IPS-18a (cell line): ENCODE measurements around the gene HEYL.
"Not testable (repeated sequence)": the region's sequence is repeated elsewhere in the genome, so short reads cannot be mapped to it uniquely, and the experiment has no call there.

Experiments used
- H3K27ac ChIP-seq: one replicate; pipeline ENCODE4 v1.5.1; 2013; ENCODE audit warnings: low read length
- H3K27me3 ChIP-seq: one replicate; pipeline ENCODE4 v1.6.1; 2013; ENCODE audit warnings: mild to moderate bottlenecking, low read length; ENCODE audit not compliant: control insufficient read depth, insufficient read depth
- H3K36me3 ChIP-seq: one replicate; pipeline ENCODE4 v1.6.1; 2013; ENCODE audit warnings: low read depth, low read length; ENCODE audit not compliant: control insufficient read depth
- H3K4me1 ChIP-seq: one replicate; pipeline ENCODE4 v1.6.1; 2013; ENCODE audit warnings: low read depth, low read length; ENCODE audit not compliant: control insufficient read depth
- H3K4me3 ChIP-seq: one replicate; pipeline ENCODE4 v1.5.1; 2013; ENCODE audit warnings: low read length
- H3K9ac ChIP-seq: one replicate; pipeline ENCODE4 v1.6.1; 2013; ENCODE audit warnings: mild to moderate bottlenecking, low read length, moderate library complexity
- H3K9me3 ChIP-seq: one replicate; pipeline ENCODE4 v1.6.1; 2013; ENCODE audit warnings: low read depth, low read length; ENCODE audit not compliant: control insufficient read depth

HEYL gene

DNA sequence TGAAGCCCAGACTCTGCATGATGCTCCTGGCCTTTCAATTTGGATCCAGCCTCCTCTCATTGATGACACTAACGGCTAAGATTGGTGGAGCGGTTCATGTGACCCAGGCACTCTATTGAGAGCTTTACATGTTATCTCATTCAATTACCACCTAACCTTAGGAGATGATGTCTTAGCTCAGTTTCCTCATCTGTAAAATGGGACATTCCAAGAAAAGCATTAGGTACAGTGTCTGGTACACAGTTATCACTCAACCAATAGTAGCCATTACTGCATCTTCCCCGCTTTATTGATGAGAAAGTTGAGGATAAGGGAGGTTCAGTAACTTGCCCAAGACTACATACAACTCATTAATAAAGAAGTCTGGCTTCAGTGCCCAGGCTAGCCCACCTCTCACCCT, 17.0 kb downstream of the HEYL start:
- no peak overlapping the region for H3K4me3 ChIP-seq
- H3K36me3 ChIP-seq, result no peaks in the 10 kb centered on the region
- no peaks in the 10 kb centered on the region for H3K9me3 ChIP-seq
- no peaks in the 10 kb centered on the region for H3K27me3 ChIP-seq
- no peak overlapping the region for H3K9ac ChIP-seq
- no peak overlapping the region for H3K27ac ChIP-seq
- H3K4me1 ChIP-seq, result no peaks in the 10 kb centered on the region

GRCh38 chr1:39620659-39621165, 18.7 kb downstream of the HEYL start:
- H3K27ac ChIP-seq, result no peak overlapping the region
- H3K27me3 ChIP-seq, result peaks cover 4% of the 10 kb centered on the region
- H3K4me3 ChIP-seq, result no peak overlapping the region
- no peaks in the 10 kb centered on the region for H3K9me3 ChIP-seq
- H3K9ac ChIP-seq, result no peak overlapping the region
- no peaks in the 10 kb centered on the region for H3K4me1 ChIP-seq
- H3K36me3 ChIP-seq, result no peaks in the 10 kb centered on the region

DNA sequence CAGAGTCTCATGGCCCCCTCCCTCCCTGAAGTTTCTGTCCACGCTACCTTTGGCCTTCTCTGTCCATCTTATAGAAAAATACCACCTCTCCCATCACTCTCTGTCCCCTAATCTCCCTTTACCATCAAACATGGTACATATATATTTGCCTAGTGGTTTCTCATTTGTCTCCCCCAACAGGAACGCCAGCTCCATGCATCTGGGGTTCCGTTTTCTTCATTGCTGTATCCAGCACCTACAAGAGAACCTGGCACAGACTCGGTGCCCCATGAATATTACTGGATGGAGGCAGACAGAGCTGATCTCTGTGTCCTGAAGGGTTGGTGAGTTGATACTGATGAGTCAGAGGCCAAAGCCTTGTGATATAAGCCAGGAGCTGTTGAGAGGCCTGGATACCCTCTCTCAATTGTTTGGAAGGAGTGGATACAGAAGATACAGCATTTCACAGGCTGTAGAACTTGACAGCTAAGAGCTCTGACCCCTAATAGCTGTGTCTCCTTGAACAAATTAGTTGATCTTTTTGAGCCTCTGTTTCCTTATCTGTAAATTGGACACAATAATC, 21.9 kb downstream of the HEYL start:
- Histone ChIP-seq H3K27me3 (peaks cover 4% of the 10 kb centered on the region), H3K4me3 (no peak overlapping the region)

DNA sequence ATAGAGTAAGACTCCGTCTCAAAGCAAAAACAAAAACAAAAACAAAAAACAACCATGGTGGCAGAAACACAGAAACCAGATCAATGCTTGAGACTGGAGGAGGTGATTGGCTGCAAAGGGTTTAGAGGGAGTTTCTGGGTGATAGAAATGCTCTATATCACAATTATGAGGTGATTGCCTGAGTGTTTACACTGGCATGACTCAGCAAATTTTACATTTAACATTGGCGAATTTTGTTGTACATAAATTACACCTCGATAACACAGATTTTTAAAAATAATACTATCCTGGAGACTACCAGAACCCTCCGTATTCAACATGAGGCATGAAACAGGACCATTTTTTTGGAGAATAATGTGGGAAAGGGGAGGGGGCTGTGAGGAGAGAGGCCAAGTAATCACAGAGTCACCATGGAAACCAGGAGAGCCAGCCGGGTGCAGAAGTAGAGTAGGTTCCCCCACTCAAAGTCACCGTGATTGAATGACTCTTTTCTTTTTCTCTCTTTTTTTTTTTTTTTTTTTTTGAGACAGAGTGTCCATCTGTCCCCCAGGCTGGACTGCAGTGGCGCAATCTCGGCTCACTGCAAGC, 24.3 kb downstream of the HEYL start:
- H3K36me3 ChIP-seq, result no peaks in the 10 kb centered on the region
- no peaks in the 10 kb centered on the region for H3K4me1 ChIP-seq
- H3K27ac ChIP-seq, result no peak overlapping the region
- H3K4me3 ChIP-seq, result no peak overlapping the region
- no peaks in the 10 kb centered on the region for H3K9me3 ChIP-seq
- H3K27me3 ChIP-seq, result peaks cover 13% of the 10 kb centered on the region
- no peak overlapping the region for H3K9ac ChIP-seq

More for the DNA sequence above, 21.9 kb downstream of the HEYL start:
- H3K36me3 ChIP-seq, result no peaks in the 10 kb centered on the region
- no peaks in the 10 kb centered on the region for H3K9me3 ChIP-seq
- no peak overlapping the region for H3K27ac ChIP-seq
- no peak overlapping the region for H3K9ac ChIP-seq
- no peaks in the 10 kb centered on the region for H3K4me1 ChIP-seq

- Histone ChIP-seq H3K9ac (no peak overlapping the region), H3K27ac (no peak overlapping the region), H3K36me3 (no peaks in the 10 kb centered on the region), H3K4me1 (no peaks in the 10 kb centered on the region), H3K9me3 (no peaks in the 10 kb centered on the region), H3K27me3 (peaks cover 17% of the 10 kb centered on the region), H3K4me3 (no peak overlapping the region)
Observed at GRCh38 chr1:39614488-39614887, 25.0 kb downstream of the HEYL start.

DNA sequence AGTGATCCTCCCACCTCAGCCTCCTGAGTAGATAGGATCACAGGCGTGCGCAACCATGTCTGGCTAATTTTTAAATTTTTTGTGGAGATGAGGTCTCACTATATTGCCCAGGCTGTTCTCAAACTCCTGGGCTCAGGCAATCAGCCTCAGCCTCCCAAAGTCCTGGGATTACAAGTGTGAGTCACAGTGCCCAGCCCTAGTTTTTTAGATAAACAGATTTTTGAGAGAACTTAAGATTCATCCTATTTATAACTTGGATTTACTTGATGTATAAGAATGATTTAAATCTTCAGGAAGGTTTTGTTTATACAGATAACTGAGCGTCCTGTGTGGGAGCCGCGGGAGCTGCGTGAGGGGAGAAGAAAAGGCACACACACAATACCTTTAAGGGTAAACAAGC, 26.2 kb downstream of the HEYL start:
- Histone ChIP-seq H3K27me3 (peaks cover 27% of the 10 kb centered on the region), H3K36me3 (no peaks in the 10 kb centered on the region), H3K27ac (no peak overlapping the region), H3K4me1 (no peaks in the 10 kb centered on the region), H3K4me3 (no peak overlapping the region), H3K9ac (no peak overlapping the region), H3K9me3 (no peaks in the 10 kb centered on the region)

DNA sequence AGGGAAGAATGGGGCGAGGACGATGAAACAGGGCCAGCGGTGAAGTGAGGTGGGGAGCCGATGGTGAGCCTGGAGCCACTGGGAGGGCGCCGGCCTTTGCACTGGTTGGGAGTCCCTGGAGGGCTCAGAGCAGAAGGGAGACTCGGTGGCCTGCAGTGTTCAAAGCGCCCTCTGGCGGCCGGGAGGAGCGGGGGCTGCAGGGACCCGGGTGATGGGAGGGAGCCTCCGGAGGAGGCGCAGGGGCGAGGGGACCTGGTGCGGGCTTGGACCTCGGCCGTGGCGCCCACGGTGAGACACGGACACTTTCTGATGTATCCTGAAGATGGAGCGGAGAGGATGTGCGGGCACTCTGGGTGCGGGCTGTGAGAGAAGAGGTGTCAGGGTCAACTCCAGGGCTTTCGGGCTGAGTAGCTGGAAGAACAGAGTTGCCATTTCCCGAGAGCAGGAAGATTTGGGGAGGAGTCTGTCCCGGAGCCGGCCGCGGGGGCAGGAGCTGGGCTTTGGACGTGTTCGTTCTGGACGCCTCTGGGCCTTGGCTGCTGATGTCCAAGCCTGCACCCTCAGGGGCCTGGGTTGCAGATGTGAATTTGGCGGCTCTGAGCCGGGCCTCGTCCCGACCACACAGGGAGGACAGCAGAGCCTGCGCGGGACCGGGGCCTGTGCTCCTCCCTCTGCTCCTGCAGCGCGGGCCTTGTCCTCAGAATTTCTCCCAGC, 29.7 kb downstream of the HEYL start:
- H3K4me3 ChIP-seq, result peak overlapping the region; percentile 71
- H3K27me3 ChIP-seq, result peaks cover 23% of the 10 kb centered on the region
- H3K9me3 ChIP-seq, result no peaks in the 10 kb centered on the region
- no peak overlapping the region for H3K9ac ChIP-seq
- H3K4me1 ChIP-seq, result no peaks in the 10 kb centered on the region
- no peak overlapping the region for H3K27ac ChIP-seq
- no peaks in the 10 kb centered on the region for H3K36me3 ChIP-seq

GRCh38 chr1:39608921-39609320, 30.5 kb downstream of the HEYL start:
- Histone ChIP-seq H3K9me3 (no peaks in the 10 kb centered on the region), H3K27me3 (peaks cover 23% of the 10 kb centered on the region), H3K4me3 (no peak overlapping the region), H3K9ac (no peak overlapping the region), H3K4me1 (no peaks in the 10 kb centered on the region), H3K36me3 (no peaks in the 10 kb centered on the region), H3K27ac (no peak overlapping the region)

GRCh38 chr1:39603677-39604076, 35.8 kb downstream of the HEYL start:
- H3K4me3 ChIP-seq, H3K36me3 ChIP-seq, H3K9ac ChIP-seq, H3K27me3 ChIP-seq, H3K27ac ChIP-seq, H3K4me1 ChIP-seq, H3K9me3 ChIP-seq: not testable (repeated sequence)

DNA sequence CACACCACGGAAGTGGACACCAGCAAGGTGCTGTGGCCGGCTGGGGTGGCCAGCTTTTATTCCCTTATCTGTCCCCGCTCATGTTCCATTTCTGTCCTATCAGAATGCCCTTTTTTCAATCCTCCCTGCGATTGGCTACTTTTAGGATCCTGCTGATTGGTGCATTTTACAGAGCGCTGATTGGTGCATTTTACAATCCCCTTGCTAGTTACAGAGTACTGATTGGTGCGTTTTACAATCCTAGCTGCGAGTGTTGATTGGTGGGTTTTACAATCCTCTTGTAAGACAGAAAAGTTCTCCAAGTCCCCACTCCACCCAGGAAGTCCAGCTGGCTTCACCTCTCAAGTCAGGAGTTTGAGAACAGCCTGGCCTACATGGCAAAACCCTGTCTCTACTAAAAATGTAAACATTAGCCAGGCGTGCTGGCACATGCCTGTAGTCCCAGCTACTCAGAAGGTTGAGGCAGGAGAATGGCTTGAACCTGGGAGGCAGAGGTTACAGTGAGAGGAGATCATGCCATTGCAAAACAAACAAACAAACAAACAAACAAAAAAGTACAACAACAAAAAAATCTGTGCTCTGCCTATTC, 37.7 kb downstream of the HEYL start:
- not testable (repeated sequence) for H3K9ac ChIP-seq, H3K36me3 ChIP-seq, H3K27ac ChIP-seq, H3K27me3 ChIP-seq, H3K9me3 ChIP-seq, H3K4me1 ChIP-seq, H3K4me3 ChIP-seq

DNA sequence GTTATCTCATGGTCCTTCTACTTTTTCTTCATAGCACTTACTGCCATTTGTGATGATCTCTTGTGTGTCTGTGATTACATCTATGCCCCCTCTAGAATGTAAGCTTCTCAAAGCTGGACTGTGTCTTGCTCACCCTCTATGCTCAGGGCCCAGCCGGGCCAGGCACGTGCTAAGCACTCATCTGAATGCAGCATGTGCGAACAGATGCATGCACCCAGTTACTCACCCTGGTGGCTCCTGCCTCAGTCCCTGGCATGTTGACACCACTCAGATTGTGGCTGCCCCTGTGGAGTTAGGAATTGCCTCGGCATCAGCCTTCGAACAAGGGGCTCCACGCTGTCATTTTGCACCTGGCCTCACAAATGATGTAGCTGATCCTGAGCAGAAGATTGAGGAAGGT, 43.3 kb downstream of the HEYL start:
- Histone ChIP-seq H3K27me3 (peaks cover 8% of the 10 kb centered on the region), H3K9ac (no peak overlapping the region), H3K36me3 (no peaks in the 10 kb centered on the region), H3K9me3 (no peaks in the 10 kb centered on the region), H3K4me3 (no peak overlapping the region), H3K4me1 (no peaks in the 10 kb centered on the region), H3K27ac (no peak overlapping the region)
